Lower lobe of right lung (tissue), 2 donors: ENCODE measurements around the gene RBM33. TPM values are rescaled to one million over a fixed set of nuclear protein-coding genes. Genes with fewer than 3 reads are reported as not detected.
A peak's percentile ranks its signal among the peaks of the same experiment; 100 is the strongest.

ENCODE experiments used
- ATAC-seq, 2 donors: fragments of 200-7000 bp; cut with Tn5 transposase; one replicate each; pipeline ENCODE4 v1.9.1; 2020 to 2022; ENCODE audit warnings: mild to moderate bottlenecking in 2 of 2, moderate library complexity in 2 of 2
- DNase-seq: peaks from one replicate; pipeline ENCODE4 v3.0.0-alpha.2; 2020
- H3K27ac ChIP-seq: fragments of 200-600 bp; one replicate; pipeline ENCODE4 v1.8.0; 2022
- H3K27me3 ChIP-seq: fragments of 200-600 bp; one replicate; pipeline ENCODE4 v1.8.0; 2022; ENCODE audit warnings: low read depth
- H3K36me3 ChIP-seq: fragments of 200-600 bp; one replicate; pipeline ENCODE4 v1.8.0; 2022; ENCODE audit warnings: mild to moderate bottlenecking
- H3K4me1 ChIP-seq: fragments of 200-600 bp; one replicate; pipeline ENCODE4 v1.8.0; 2022
- H3K4me3 ChIP-seq: fragments of 200-600 bp; one replicate; pipeline ENCODE4 v1.8.0; 2022; ENCODE audit warnings: mild to moderate bottlenecking
- H3K9me3 ChIP-seq: fragments of 200-600 bp; one replicate; pipeline ENCODE4 v1.8.0; 2022
- intact Hi-C: fragments of 100-400 bp; cut with DNase I; formaldehyde crosslinking; loops from one replicate; pipeline ENCODE4 v1.11.0; 2022
- total RNA-seq: library from RNA; stranded (reverse); fragmentation: NEBNext Ultra II Directional; extraction: Animal tissue kit (Norgen Biotek cat#: 25700); gene quantifications from one replicate; pipeline ENCODE4 v1.2.1, GENCODE V29; 2021
- TF ChIP-seq, protein P1 (sequence below): fragments of 200-600 bp; IDR thresholded peaks from one replicate; pipeline ENCODE4 v1.8.0; 2022; ENCODE audit warnings: antibody characterized with exemption, mild to moderate bottlenecking
- donor health status: DM: no; HTN: yes; CAD: no; lungs with severe emphysema.

RBM33 gene
- total RNA-seq, 1 donor from 2014 or later = 67.2 TPM

DNA sequence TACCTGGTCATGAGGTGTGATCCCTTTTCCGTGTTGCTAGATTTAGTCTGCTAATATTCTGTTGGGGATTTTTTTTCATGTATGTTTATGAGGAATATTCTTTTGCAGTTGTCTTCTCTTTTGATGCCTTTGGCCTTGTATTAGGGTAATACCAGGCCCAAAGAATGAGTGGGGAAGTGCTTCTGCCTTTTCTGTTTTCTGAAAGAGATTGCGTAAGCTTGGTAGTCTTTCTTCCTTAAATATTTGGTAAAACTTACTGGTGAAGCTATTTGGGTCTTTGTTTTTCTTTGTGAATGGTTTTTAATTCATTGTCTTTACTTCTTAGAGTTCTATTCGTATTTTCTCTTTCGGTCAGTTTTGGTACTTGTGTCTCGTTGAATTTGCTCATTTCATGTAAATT is 116.7 kb downstream of the RBM33 start:
- peaks cover 33% of the 10 kb centered on the region for H3K4me1 ChIP-seq
- peaks cover 32% of the 10 kb centered on the region for H3K36me3 ChIP-seq
- no peak overlapping the region for H3K27ac ChIP-seq
- intact Hi-C loops = no loop called here
- H3K27me3 ChIP-seq = no peaks in the 10 kb centered on the region
- no peak overlapping the region for H3K4me3 ChIP-seq
- TF ChIP-seq, protein P1, sequence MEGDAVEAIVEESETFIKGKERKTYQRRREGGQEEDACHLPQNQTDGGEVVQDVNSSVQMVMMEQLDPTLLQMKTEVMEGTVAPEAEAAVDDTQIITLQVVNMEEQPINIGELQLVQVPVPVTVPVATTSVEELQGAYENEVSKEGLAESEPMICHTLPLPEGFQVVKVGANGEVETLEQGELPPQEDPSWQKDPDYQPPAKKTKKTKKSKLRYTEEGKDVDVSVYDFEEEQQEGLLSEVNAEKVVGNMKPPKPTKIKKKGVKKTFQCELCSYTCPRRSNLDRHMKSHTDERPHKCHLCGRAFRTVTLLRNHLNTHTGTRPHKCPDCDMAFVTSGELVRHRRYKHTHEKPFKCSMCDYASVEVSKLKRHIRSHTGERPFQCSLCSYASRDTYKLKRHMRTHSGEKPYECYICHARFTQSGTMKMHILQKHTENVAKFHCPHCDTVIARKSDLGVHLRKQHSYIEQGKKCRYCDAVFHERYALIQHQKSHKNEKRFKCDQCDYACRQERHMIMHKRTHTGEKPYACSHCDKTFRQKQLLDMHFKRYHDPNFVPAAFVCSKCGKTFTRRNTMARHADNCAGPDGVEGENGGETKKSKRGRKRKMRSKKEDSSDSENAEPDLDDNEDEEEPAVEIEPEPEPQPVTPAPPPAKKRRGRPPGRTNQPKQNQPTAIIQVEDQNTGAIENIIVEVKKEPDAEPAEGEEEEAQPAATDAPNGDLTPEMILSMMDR = no peak
- no peaks in the 10 kb centered on the region for H3K9me3 ChIP-seq
- DNase-seq = no peak
- ATAC-seq = peak in 1 of 2 donors; percentile 28

DNA sequence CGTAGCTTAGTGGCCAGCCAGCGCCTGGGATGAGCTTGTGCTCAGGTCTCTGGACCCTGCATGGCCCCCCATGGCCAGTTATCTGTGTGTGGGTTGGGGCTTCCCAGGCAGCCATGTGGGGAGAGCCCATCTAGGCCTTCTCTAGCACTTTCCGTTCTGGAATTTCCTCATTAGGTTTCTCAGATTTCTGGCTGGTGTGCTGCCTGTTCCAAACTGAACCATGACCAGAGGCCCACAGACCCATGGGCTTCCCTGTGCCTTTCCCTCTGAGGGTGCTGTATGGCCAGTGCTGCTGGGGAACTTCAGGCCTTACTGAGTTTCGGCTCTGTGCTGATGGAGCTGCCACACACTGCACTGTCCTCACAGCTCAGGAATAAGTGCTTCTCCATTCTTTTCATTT is 117.6 kb downstream of the RBM33 start:
- TF ChIP-seq, protein P1 = no peak
- Histone ChIP-seq H3K36me3 (peaks cover 41% of the 10 kb centered on the region), H3K9me3 (no peaks in the 10 kb centered on the region), H3K27ac (peak overlapping the region; percentile 14), H3K4me3 (no peak overlapping the region), H3K27me3 (no peaks in the 10 kb centered on the region), H3K4me1 (peaks cover 33% of the 10 kb centered on the region)
- intact Hi-C loops = no loop called here
- DNase-seq (no peak), ATAC-seq (no peak)

DNA sequence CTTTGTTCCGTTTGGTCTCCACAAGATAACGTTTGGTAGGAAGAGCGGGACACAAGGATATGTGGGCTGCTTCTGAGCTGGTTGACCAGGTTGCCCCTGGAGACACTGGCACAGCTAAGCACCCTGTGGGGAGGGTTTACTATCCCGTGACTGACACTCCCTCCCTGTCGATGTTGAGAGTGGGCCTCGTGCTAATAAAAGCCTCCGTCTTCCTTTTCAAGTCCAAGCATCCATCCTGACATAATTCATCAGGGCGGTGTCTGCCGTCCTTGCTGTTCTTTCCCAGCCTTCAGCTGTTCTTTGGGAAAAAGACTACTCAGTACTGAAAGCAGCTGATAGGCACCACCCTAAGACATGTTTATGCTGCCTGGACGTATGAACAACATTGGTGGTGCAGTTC is 118.2 kb downstream of the RBM33 start:
- TF ChIP-seq, protein P1 = no peak
- no peaks in the 10 kb centered on the region for H3K9me3 ChIP-seq
- H3K36me3 ChIP-seq = peaks cover 47% of the 10 kb centered on the region
- ATAC-seq (no peak), DNase-seq (no peak)
- intact Hi-C loops = no loop called here
- peaks cover 33% of the 10 kb centered on the region for H3K4me1 ChIP-seq
- peak overlapping the region; percentile 74 for H3K27ac ChIP-seq
- H3K4me3 ChIP-seq = no peak overlapping the region
- H3K27me3 ChIP-seq = no peaks in the 10 kb centered on the region

DNA sequence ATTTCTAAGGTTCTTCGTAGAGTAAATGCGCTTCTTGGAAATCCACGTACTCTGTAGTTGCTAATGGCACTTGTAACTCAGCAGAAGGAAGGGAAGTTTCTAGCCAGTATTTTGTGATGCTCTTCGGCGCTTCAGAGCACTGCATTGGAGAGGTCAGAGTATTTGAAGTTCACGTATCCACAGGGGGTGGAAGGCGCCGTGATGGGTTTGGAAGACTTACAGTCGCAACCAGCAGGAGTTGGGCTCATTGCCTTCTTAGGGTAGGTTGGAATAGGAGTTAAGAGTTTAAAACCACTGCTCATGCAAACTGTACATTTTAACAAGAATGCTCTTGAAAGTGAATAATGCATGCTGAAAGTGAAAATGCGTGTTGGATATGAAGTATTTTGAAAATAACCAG is 118.7 kb downstream of the RBM33 start:
- peak overlapping the region; percentile 74 for H3K27ac ChIP-seq
- H3K36me3 ChIP-seq = peaks cover 52% of the 10 kb centered on the region
- no peaks in the 10 kb centered on the region for H3K9me3 ChIP-seq
- no peaks in the 10 kb centered on the region for H3K27me3 ChIP-seq
- H3K4me1 ChIP-seq = peaks cover 33% of the 10 kb centered on the region
- DNase-seq (no peak), ATAC-seq (no peak)
- TF ChIP-seq, protein P1 = no peak
- no peak overlapping the region for H3K4me3 ChIP-seq
- intact Hi-C loops = no loop called here

DNA sequence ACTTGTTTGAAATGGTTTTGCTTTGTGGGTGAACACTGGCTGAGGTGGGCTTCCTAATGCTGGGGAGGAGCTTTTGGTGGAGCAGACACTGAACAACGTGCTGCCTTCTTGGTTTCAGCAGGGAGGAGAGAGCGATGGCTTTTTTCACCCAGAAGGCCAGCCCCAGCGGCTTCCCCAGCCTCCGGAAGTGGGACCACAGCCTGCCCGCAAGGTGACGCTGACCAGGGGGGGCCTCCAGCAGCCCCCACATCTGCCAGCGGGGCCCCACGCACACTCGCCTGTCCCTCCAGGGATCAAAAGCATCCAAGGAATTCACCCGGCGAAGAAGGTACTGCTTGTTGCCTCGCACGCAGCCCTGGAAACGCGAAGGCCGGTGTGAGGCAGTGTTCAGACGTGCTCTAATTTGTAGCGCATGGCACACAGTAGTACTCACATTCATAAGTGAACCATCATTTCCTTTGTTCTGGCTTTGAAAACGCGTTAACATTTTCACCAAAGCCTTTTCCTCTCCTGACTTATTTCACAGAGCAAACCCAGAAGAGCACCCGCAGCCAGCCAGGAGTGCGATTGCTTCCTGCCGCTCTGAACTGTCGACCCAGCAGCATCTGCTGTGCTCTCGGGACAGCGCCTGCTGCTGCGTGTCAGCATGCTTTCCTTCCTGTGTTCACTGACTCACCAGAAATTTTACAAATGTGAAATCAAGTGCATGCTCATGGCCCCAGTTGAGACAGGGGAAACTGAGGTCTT is 119.4 kb downstream of the RBM33 start:
- no peak for DNase-seq

More for the DNA sequence above, 119.4 kb downstream of the RBM33 start:
- ATAC-seq = peak; percentile 39 to 44
- H3K36me3 ChIP-seq = peaks cover 54% of the 10 kb centered on the region
- no peaks in the 10 kb centered on the region for H3K27me3 ChIP-seq
- no peaks in the 10 kb centered on the region for H3K9me3 ChIP-seq
- peak overlapping the region; percentile 10 for H3K4me3 ChIP-seq
- TF ChIP-seq, protein P1 = no peak
- peak overlapping the region; percentile 74 for H3K27ac ChIP-seq
- peaks cover 33% of the 10 kb centered on the region for H3K4me1 ChIP-seq
- intact Hi-C loops = no loop called here
